AG09319 (cell line): Measurements from ENCODE around the gene NANS.

Source experiments
- DNase-seq: peaks from one replicate; pipeline ENCODE4 v3.0.0-alpha.2; 2010; ENCODE audit warnings: low read depth; ENCODE audit errors: extremely low read depth
- CTCF ChIP-seq: IDR thresholded peaks from 2 replicates; pipeline ENCODE4 v1.5.1; 2011; ENCODE audit warnings: low read depth, mild to moderate bottlenecking, inconsistent platforms, low read length, moderate library complexity

The NANS gene

GRCh38 chr9:98054376-98054951 lies 2.1 kb upstream of the NANS start:
- DNase-seq: no peak
- no peak for TF ChIP-seq CTCF

- TF ChIP-seq CTCF: no peak
- no peak for DNase-seq
These were observed 737 bp downstream of the NANS start for GRCh38 chr9:98057138-98057799.

GRCh38 chr9:98062161-98062560 lies 5.6 kb downstream of the NANS start:
- no peak for DNase-seq
- TF ChIP-seq CTCF: no peak

- no peak for TF ChIP-seq CTCF
- no peak for DNase-seq
These were observed 8.3 kb downstream of the NANS start for GRCh38 chr9:98064623-98065392.

- no peak for TF ChIP-seq CTCF
These were observed 9.7 kb downstream of the NANS start for GRCh38 chr9:98066235-98066634.

GRCh38 chr9:98067184-98067583 lies 10.7 kb downstream of the NANS start:
- no peak for DNase-seq
- TF ChIP-seq CTCF: no peak

More at GRCh38 chr9:98066235-98066634, 9.7 kb downstream of the NANS start:
- no peak for DNase-seq

GRCh38 chr9:98069551-98069950 lies 13.0 kb downstream of the NANS start:
- DNase-seq: no peak
- TF ChIP-seq CTCF: no peak
